ENCODE results near the gene CHCHD3.

The CHCHD3 gene

GRCh38 chr7:132797152-132797551 is 284.7 kb downstream of the CHCHD3 start:
- no peak for DNase-seq

- no peak for DNase-seq
Measured at GRCh38 chr7:132793474-132793873, 288.4 kb downstream of the CHCHD3 start.

- DNase-seq, result no peak
Measured at GRCh38 chr7:132791036-132791435, 290.9 kb downstream of the CHCHD3 start.

GRCh38 chr7:132790104-132790503 is 291.8 kb downstream of the CHCHD3 start:
- no peak for DNase-seq

- no peak for DNase-seq
Measured at GRCh38 chr7:132789281-132789680, 292.6 kb downstream of the CHCHD3 start.

GRCh38 chr7:132785870-132786269 is 296.0 kb downstream of the CHCHD3 start:
- DNase-seq, result no peak

- no peak for DNase-seq
Measured at GRCh38 chr7:132784406-132784805, 297.5 kb downstream of the CHCHD3 start.

- DNase-seq, result peak; percentile 45
Measured at GRCh38 chr7:132783824-132784223, 298.1 kb downstream of the CHCHD3 start.

- DNase-seq, result no peak
Measured at GRCh38 chr7:132782777-132783640, 298.9 kb downstream of the CHCHD3 start.

- DNase-seq, result no peak
Measured at GRCh38 chr7:132780822-132781221, 301.1 kb downstream of the CHCHD3 start.

GRCh38 chr7:132779164-132779563 is 302.7 kb downstream of the CHCHD3 start:
- no peak for DNase-seq

- no peak for DNase-seq
Measured at GRCh38 chr7:132778761-132779160, 303.1 kb downstream of the CHCHD3 start.

GRCh38 chr7:132777956-132778355 is 303.9 kb downstream of the CHCHD3 start:
- DNase-seq, result no peak

- no peak for DNase-seq
Measured at GRCh38 chr7:132777414-132777813, 304.5 kb downstream of the CHCHD3 start.

GRCh38 chr7:132776048-132776620 is 305.8 kb downstream of the CHCHD3 start:
- no peak for DNase-seq

GRCh38 chr7:132773527-132773956 is 308.3 kb downstream of the CHCHD3 start:
- DNase-seq, result no peak

- no peak for DNase-seq
Measured at GRCh38 chr7:132771301-132771730, 310.6 kb downstream of the CHCHD3 start.

GRCh38 chr7:132770055-132770454 is 311.8 kb downstream of the CHCHD3 start:
- no peak for DNase-seq

- DNase-seq, result no peak
Measured at GRCh38 chr7:132769280-132769679, 312.6 kb downstream of the CHCHD3 start.

- no peak for DNase-seq
Measured at GRCh38 chr7:132768099-132768498, 313.8 kb downstream of the CHCHD3 start.

- DNase-seq, result no peak
Measured at GRCh38 chr7:132767378-132767777, 314.5 kb downstream of the CHCHD3 start.

GRCh38 chr7:132766660-132767059 is 315.2 kb downstream of the CHCHD3 start:
- no peak for DNase-seq

GRCh38 chr7:132765861-132766260 is 316.0 kb downstream of the CHCHD3 start:
- no peak for DNase-seq

GRCh38 chr7:132764762-132765161 is 317.1 kb downstream of the CHCHD3 start:
- no peak for DNase-seq
